RWPE2 (cell line): ENCODE data around the gene ANKRD65.
"Not testable (repeated sequence)": the region's sequence is repeated elsewhere in the genome, so short reads cannot be mapped to it uniquely, and the experiment has no call there.

Source experiments
- ATAC-seq: fragments of 200-7000 bp; cut with Tn5 transposase; 3 replicates; pipeline ENCODE4 v1.9.1; 2021; ENCODE audit warnings: low read depth
- DNase-seq: peaks from one replicate; pipeline ENCODE4 v3.0.0-alpha.2; 2020; ENCODE audit warnings: low spot score
- H3K27ac ChIP-seq: fragments of 450-650 bp; 2 replicates; pipeline ENCODE4 v1.5.1; 2017; ENCODE audit warnings: mild to moderate bottlenecking; ENCODE audit not compliant: poor library complexity, severe bottlenecking
- H3K27me3 ChIP-seq: fragments of 250-450 bp; sonication (Bioruptor Pico); 2 replicates; pipeline ENCODE4 v1.5.1; 2021; ENCODE audit warnings: mild to moderate bottlenecking, moderate library complexity; ENCODE audit not compliant: insufficient read depth, poor library complexity, severe bottlenecking
- H3K36me3 ChIP-seq: fragments of 250-450 bp; sonication (Bioruptor Pico); 2 replicates; pipeline ENCODE4 v1.5.1; 2020; ENCODE audit warnings: low read depth, mild to moderate bottlenecking, moderate library complexity
- H3K4me1 ChIP-seq: fragments of 250-450 bp; sonication (Bioruptor Pico); 2 replicates; pipeline ENCODE4 v1.5.1; 2021; ENCODE audit warnings: mild to moderate bottlenecking, moderate library complexity; ENCODE audit not compliant: insufficient read depth, poor library complexity, severe bottlenecking
- H3K4me3 ChIP-seq: fragments of 250-450 bp; sonication (Bioruptor Pico); 2 replicates; pipeline ENCODE4 v1.5.1; 2021; ENCODE audit warnings: mild to moderate bottlenecking, moderate library complexity; ENCODE audit not compliant: severe bottlenecking
- H3K9me3 ChIP-seq: fragments of 250-450 bp; sonication (Bioruptor Pico); 2 replicates; pipeline ENCODE4 v1.5.1; 2021; ENCODE audit warnings: mild to moderate bottlenecking, moderate library complexity; ENCODE audit not compliant: severe bottlenecking
- TF ChIP-seq, protein P1 (sequence below): fragments of 450-650 bp; IDR thresholded peaks from one replicate; pipeline ENCODE4 v1.5.1; 2017; ENCODE audit warnings: mild to moderate bottlenecking, moderate library complexity; ENCODE audit not compliant: poor library complexity, severe bottlenecking

Gene ANKRD65

DNA sequence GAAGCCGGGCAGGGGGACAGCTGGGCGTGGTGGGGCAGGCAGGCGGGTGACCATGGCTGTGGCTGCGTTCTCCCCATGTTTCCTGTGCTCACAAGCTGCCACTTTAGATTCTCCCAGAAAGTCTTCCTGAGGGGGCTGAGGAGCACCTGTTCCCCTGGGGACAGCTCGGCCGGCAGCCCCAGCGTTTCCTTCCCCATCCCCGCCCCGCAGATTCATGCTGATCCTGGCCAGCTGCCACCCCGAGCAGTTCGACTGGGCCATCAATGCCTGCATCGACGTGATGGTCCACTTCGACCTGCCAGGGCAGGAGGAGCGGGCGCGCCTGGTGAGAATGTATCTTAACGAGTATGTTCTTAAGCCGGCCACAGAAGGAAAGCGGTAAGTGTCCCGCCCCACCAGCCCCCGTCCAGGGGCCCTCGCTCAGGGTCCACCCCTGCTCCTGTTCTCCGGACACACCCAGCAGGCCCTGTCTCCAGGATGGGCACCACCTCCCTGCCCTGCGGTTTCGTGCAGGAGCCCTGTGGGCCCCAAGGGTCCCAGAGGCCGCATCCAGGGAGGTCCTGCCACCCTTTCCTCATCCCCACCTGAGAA lies 39.6 kb upstream of the ANKRD65 start:
- DNase-seq, result no peak
- no peak overlapping the region for H3K27ac ChIP-seq
- H3K4me1 ChIP-seq, result peaks cover 8% of the 10 kb centered on the region

DNA sequence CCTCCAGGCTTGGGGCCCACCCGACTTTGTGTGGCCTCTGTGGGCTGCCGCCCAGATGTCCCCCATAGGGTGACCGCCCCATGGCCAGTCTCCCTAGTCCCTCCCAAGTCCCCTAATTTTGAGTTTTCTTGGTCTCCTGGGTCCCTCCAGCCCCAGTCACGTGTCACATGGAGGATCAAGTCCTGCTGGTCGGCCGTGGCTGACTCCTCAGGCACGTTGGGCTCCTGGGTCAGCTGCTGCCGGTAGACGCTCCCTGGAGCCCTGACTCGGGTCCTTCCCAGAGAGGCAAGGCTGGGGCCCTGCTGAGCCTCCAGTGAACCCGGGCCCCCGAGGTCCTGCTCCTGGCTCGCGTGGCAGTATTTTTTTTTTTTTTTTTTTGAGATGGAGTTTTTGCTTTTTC lies 38.6 kb upstream of the ANKRD65 start:
- not testable (repeated sequence) for ATAC-seq, H3K4me1 ChIP-seq, H3K9me3 ChIP-seq, H3K27ac ChIP-seq, H3K27me3 ChIP-seq, H3K4me3 ChIP-seq, DNase-seq, H3K36me3 ChIP-seq

More for the DNA sequence above, 39.6 kb upstream of the ANKRD65 start:
- no peak for ATAC-seq
- no peak overlapping the region for H3K4me3 ChIP-seq
- TF ChIP-seq, protein P1, sequence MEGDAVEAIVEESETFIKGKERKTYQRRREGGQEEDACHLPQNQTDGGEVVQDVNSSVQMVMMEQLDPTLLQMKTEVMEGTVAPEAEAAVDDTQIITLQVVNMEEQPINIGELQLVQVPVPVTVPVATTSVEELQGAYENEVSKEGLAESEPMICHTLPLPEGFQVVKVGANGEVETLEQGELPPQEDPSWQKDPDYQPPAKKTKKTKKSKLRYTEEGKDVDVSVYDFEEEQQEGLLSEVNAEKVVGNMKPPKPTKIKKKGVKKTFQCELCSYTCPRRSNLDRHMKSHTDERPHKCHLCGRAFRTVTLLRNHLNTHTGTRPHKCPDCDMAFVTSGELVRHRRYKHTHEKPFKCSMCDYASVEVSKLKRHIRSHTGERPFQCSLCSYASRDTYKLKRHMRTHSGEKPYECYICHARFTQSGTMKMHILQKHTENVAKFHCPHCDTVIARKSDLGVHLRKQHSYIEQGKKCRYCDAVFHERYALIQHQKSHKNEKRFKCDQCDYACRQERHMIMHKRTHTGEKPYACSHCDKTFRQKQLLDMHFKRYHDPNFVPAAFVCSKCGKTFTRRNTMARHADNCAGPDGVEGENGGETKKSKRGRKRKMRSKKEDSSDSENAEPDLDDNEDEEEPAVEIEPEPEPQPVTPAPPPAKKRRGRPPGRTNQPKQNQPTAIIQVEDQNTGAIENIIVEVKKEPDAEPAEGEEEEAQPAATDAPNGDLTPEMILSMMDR, result no peak
- H3K27me3 ChIP-seq, result no peaks in the 10 kb centered on the region
- H3K9me3 ChIP-seq, result no peaks in the 10 kb centered on the region
- no peaks in the 10 kb centered on the region for H3K36me3 ChIP-seq

DNA sequence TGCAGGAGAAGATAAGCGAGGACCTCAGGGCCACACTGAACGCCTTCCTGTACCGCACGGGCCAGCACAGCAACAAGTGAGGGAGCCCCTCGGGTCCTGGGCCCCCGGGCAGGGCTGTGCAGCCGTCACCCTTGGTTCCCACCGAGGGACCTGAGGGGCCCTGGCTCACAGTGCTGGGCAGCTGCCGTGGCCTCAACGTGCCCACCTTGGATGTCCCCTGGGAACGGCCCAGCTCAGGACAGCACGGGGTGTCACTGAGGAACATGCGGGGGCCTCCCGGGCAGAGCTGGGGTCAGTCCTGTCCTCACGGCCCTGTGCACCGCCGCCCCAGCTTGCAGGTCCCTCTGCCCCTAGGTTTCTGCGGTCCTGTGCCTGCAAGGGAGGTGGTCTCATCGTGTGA lies 38.1 kb upstream of the ANKRD65 start:
- H3K27ac ChIP-seq, ATAC-seq, DNase-seq: not testable (repeated sequence)

DNA sequence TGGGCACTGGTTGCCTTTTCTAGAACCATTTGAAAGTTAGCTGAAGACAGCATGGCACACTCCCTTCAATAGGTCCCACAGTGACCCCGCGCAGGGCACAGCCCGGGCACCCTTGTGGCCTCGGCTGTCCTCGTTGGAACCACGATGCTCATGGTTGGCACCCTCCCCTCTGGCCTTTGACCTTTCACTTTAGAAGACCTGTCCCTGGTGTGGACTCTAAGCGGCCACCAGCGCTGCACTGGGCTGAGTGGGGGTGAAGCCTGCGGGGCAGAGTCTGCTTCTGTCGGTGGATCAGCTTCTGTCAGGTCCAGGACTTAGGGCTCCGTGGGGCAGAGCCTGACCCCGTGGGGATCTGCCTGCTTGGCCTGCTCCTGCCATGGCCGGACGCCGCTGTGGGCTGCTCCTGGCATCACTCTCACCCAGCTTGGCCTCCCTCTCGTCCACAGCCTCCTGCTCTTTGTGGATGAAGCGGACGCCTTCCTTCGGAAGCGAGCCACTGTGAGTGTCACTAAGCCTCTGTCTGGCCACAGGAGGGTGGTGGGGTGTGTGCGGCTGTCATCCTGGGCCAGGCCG lies 35.7 kb upstream of the ANKRD65 start:
- not testable (repeated sequence) for H3K27me3 ChIP-seq, ATAC-seq

More for the DNA sequence above, 38.1 kb upstream of the ANKRD65 start:
- H3K4me1 ChIP-seq, H3K4me3 ChIP-seq, H3K36me3 ChIP-seq, H3K27me3 ChIP-seq, H3K9me3 ChIP-seq: not testable (repeated sequence)

DNA sequence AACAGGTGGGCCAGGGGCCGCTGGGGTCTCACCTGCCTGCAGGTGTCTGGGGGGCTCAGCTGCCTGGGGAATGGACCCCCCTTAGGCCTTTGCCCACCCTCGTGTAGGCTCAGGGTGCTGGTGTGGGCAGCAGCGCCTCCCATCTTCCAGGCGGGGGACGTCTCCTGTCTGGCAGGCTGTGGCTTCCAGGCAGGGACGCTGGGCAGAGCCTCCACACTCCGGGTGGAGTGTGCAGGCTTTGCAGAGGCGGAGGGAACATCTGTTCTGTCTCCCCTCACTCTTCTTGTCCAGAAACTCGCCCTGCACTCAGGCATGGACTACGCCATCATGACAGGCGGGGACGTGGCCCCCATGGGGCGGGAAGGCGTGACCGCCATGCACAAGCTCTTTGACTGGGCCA lies 34.9 kb upstream of the ANKRD65 start:
- H3K27me3 ChIP-seq, H3K9me3 ChIP-seq, DNase-seq, H3K4me1 ChIP-seq, H3K36me3 ChIP-seq, H3K4me3 ChIP-seq, H3K27ac ChIP-seq, ATAC-seq: not testable (repeated sequence)

More for the DNA sequence above, 35.7 kb upstream of the ANKRD65 start:
- H3K36me3 ChIP-seq, H3K4me3 ChIP-seq, H3K9me3 ChIP-seq, H3K4me1 ChIP-seq, H3K27ac ChIP-seq, DNase-seq: not testable (repeated sequence)

DNA sequence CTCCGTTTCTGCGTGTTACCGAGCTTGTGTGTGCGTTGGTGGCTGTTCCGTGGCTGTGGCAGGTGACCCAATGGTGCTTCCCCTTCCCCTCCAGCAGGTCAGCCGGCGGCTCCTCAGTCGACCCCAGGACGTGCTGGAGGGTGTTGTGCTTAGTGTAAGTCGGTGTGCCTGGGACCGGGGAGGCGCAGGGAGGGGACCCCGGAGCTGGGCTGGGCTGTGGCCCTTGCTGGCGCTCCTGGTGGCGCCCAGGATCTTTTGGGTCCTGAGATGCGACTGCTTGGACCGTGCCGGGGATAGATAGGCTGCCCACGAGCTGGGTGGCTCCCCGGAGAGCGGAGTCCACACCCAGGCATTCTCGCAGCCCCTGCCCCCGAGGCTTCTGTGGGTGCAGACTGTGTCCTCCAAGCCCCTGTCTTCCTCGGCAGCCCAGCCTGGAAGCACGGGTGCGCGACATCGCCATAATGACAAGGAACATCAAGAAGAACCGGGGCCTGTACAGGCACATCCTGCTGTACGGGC lies 34.3 kb upstream of the ANKRD65 start:
- ATAC-seq, result no peak
- Histone ChIP-seq H3K27ac (no peak overlapping the region), H3K27me3 (no peaks in the 10 kb centered on the region), H3K36me3 (no peaks in the 10 kb centered on the region), H3K9me3 (no peaks in the 10 kb centered on the region), H3K4me3 (no peak overlapping the region), H3K4me1 (no peaks in the 10 kb centered on the region)
- TF ChIP-seq, protein P1, result no peak
- DNase-seq, result no peak

DNA sequence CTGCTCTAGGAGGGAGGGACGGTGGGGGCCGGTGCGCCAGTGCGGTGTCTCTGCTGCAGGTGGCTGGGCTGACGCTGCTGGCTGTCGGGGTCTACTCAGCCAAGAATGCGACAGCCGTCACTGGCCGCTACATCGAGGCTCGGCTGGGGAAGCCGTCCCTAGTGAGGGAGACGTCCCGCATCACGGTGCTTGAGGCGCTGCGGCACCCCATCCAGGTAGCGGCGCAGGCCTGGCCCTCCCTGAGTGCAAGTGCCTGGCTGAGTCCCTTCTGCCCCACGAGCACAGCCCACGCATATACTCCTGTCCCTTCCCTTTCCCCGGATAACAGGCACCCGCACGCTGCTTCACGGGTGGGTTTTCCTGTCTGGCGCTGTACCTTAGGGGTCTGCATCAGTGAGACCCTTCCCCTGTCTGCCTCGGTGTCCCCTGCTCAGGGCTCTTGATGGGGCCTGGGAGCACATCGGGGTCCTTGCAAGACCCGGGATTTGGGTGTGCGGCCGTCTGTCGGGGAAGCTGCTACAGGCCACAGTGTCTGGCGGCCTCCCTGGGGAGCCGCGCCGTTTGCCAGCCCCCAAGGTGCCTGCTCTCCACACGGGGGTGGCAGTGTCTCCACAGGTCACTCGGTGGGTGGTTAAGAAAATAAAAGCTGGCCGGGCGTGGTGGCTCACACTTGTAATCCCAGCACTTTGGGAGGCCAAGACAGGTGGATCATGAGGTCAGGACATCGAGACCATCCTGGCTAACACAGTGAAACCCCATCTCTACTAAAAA lies 33.4 kb upstream of the ANKRD65 start:
- not testable (repeated sequence) for H3K27me3 ChIP-seq, H3K9me3 ChIP-seq, H3K27ac ChIP-seq, H3K4me3 ChIP-seq, DNase-seq, H3K4me1 ChIP-seq, H3K36me3 ChIP-seq, ATAC-seq
